Endothelial cell of umbilical vein (primary cell): ENCODE results near the gene DNAJC25. TPM values are rescaled to one million over a fixed set of nuclear protein-coding genes. Genes with fewer than 3 reads are reported as not detected.
"Not testable (repeated sequence)": the region's sequence is repeated elsewhere in the genome, so short reads cannot be mapped to it uniquely, and the experiment has no call there.

ENCODE experiments used
- BruUV-seq: library from RNA; stranded (reverse); fragments of 400-500 nt; replicated peaks from 2 replicates; lab custom pipeline; 2021; lab: Mats Ljungman, UMichigan
- CTCF ChIA-PET: fragments of 300-600, 350-600 bp; sonication (Branson Sonifier 250); formaldehyde crosslinking; loops from one replicate; lab custom pipeline; 2021; ENCODE audit warnings: antibody characterized with exemption, inconsistent platforms; lab: Charles Lee
- POLR2A ChIA-PET: fragments of 300-600, 350-600 bp; sonication (Branson Sonifier 250); formaldehyde crosslinking; loops from one replicate; lab custom pipeline; 2021; ENCODE audit warnings: antibody characterized with exemption, inconsistent platforms; lab: Charles Lee
- DNase-seq: peaks from one replicate; pipeline ENCODE4 v3.0.0-alpha.2; 2011; ENCODE audit warnings: low read depth, low spot score
- FAIRE-seq: peaks from 2 replicates; lab custom pipeline; 2011; peaks lifted over from hg19 to GRCh38; lab: Jason Lieb, UNC
- H2AFZ ChIP-seq: 2 replicates; pipeline ENCODE4 v1.6.0; 2012; ENCODE audit warnings: low read depth, low read length, control low read depth, inconsistent platforms
- H3K27ac ChIP-seq: 2 replicates; pipeline ENCODE4 v1.5.1; 2011; ENCODE audit warnings: low read depth, mild to moderate bottlenecking, control low read depth, low read length, moderate library complexity; ENCODE audit not compliant: insufficient read depth
- H3K27me3 ChIP-seq, 2 experiments: 2 replicates each; pipeline versions ENCODE4 v1.6.0 to v1.6.1; 2011; ENCODE audit warnings: low read length in 2 of 2, mixed read lengths in 1 of 2; ENCODE audit not compliant: control insufficient read depth in 2 of 2, insufficient read depth in 2 of 2
- H3K36me3 ChIP-seq, 2 experiments: 2 replicates in 1 of 2; 3 replicates in 1 of 2; pipeline ENCODE4 v1.5.1; 2011; ENCODE audit warnings: low read length in 2 of 2, mild to moderate bottlenecking in 1 of 2, moderate library complexity in 1 of 2; ENCODE audit not compliant: control insufficient read depth in 2 of 2, insufficient read depth in 2 of 2; ENCODE audit errors: extremely low read depth in 1 of 2
- H3K4me1 ChIP-seq: 3 replicates; pipeline ENCODE4 v1.5.1; 2011; ENCODE audit warnings: mild to moderate bottlenecking, low read length; ENCODE audit not compliant: control insufficient read depth, insufficient read depth; ENCODE audit errors: extremely low read depth
- H3K4me2 ChIP-seq: 2 replicates; pipeline ENCODE4 v1.6.1; 2011; ENCODE audit warnings: low read length, control low read depth, mixed read lengths; ENCODE audit not compliant: insufficient read depth
- H3K4me3 ChIP-seq, 3 experiments: fragments of 200-600 bp in 1 of 3; sonication (generic), shearing (Covaris generic) in 1 of 3; replicated peaks in 1 of 3; 2 replicates each; pipeline ENCODE4 v1.5.1; 2011 to 2016; ENCODE audit warnings: control low read depth in 3 of 3, low read length in 3 of 3, mild to moderate bottlenecking in 2 of 3, inconsistent platforms in 1 of 3, low read depth in 1 of 3, moderate library complexity in 1 of 3; ENCODE audit not compliant: insufficient read depth in 1 of 3
- H3K79me2 ChIP-seq: 2 replicates; pipeline ENCODE4 v1.6.0; 2012; ENCODE audit warnings: low read length, inconsistent platforms; ENCODE audit not compliant: control insufficient read depth, insufficient read depth
- H3K9ac ChIP-seq: replicated peaks from 2 replicates; pipeline ENCODE3; 2011; ENCODE audit warnings: low read length, control low read depth; ENCODE audit not compliant: insufficient read depth; ENCODE audit errors: extremely low read depth
- H3K9me1 ChIP-seq: replicated peaks from 3 replicates; pipeline ENCODE4 v1.6.0; 2011; ENCODE audit warnings: mild to moderate bottlenecking, low read length; ENCODE audit not compliant: control insufficient read depth, insufficient read depth; ENCODE audit errors: extremely low read depth
- H3K9me3 ChIP-seq: replicated peaks from 2 replicates; pipeline ENCODE4 v1.5.1; 2012; ENCODE audit warnings: low read length, inconsistent platforms; ENCODE audit not compliant: control insufficient read depth, insufficient read depth
- H4K20me1 ChIP-seq: replicated peaks from 2 replicates; pipeline ENCODE3; 2011; ENCODE audit warnings: mild to moderate bottlenecking, low read length; ENCODE audit not compliant: control insufficient read depth, insufficient read depth; ENCODE audit errors: extremely low read depth
- EZH2 ChIP-seq: IDR thresholded peaks from 2 replicates; pipeline ENCODE4 v1.6.1; 2012; ENCODE audit warnings: borderline replicate concordance, low read depth, mild to moderate bottlenecking, moderate library complexity, low read length, inconsistent platforms; ENCODE audit not compliant: severe bottlenecking
- MYC ChIP-seq: IDR thresholded peaks from one replicate; pipeline ENCODE4 v1.6.1; 2011; ENCODE audit warnings: mild to moderate bottlenecking, low read depth, low read length
- POLR2AphosphoS5 ChIP-seq: IDR thresholded peaks from 2 replicates; pipeline ENCODE4 v1.6.1; 2012; ENCODE audit warnings: low read depth, mild to moderate bottlenecking, control low read depth, low read length, moderate library complexity; ENCODE audit not compliant: insufficient read depth
- dilution Hi-C: fragments of 300-500 bp; cut with MboI; formaldehyde crosslinking; loops from one replicate; pipeline ENCODE4 v1.15.0; 2019; ENCODE audit warnings: low sequenced_read_pairs; ENCODE audit not compliant: extremely low pct_ligation_motif_present
- intact Hi-C: fragments of 100-400 bp; cut with micrococcal nuclease; formaldehyde crosslinking; loops from one replicate; pipeline ENCODE4 v1.10.0; 2022
- polyA plus RNA-seq, 4 experiments: library from polyadenylated mRNA; depleted of rRNA in 3 of 4; stranded (reverse) in 3 of 4; unstranded in 1 of 4; fragments of >200 nt; gene quantifications; 2 replicates each; pipeline versions ENCODE4 v1.2.1 to v1.2.3, GENCODE V29; 2011 to 2012; ENCODE audit warnings: missing spikeins in 1 of 4
- total RNA-seq: library from RNA; stranded (reverse); gene quantifications from 2 replicates; pipeline ENCODE4 v1.2.3, GENCODE V29; 2021
- TF ChIP-seq, protein P1 (sequence below): IDR thresholded peaks from 2 replicates; pipeline ENCODE4 v1.6.1; 2011; ENCODE audit not compliant: insufficient read depth, insufficient read length
- TF ChIP-seq, protein P2 (sequence below), 2 donors: IDR thresholded peaks; 1 replicate in 1 of 2; 2 replicates in 1 of 2; pipeline ENCODE4 v1.5.1; 2011; ENCODE audit warnings: low read length in 2 of 2, mild to moderate bottlenecking in 2 of 2, moderate library complexity in 2 of 2, control low read depth in 1 of 2, inconsistent platforms in 1 of 2, low read depth in 1 of 2; ENCODE audit not compliant: insufficient read depth in 1 of 2; ENCODE audit errors: extremely low read depth in 1 of 2

The DNAJC25 gene
- total and polyA plus RNA-seq, 2 donors (not counting 3 experiments of a cell fraction or from before 2014, with no cell fraction given), result 1.7 to 5.5 TPM

DNA sequence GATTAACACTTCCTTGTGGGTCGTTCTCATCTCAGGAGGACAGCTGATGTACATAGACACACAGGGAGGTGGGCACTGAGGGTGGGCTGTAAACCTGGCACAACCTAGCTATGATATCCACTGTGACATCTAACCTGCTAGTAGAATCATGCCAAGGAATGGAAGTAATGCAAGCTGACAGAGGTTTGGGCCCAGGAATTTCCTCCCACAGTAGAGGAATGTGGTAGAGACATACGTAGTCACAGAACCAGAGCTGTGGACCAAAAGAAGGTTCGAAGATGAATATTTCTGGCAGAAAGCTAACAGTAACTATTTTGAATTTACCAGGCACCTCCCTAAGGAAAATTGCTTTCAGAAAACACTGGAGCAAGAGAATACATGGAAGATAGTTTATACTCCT is 15.2 kb upstream of the DNAJC25 start:
- H3K36me3 ChIP-seq, result no peaks in the 10 kb centered on the region
- BruUV-seq, result no TSS peak
- H3K4me1 ChIP-seq, result peaks cover 4% of the 10 kb centered on the region
- dilution Hi-C loops, result no loop called here
- H4K20me1 ChIP-seq, result no peaks in the 10 kb centered on the region
- intact Hi-C loops, result no loop called here
- no peak overlapping the region for H3K27ac ChIP-seq
- no peak overlapping the region for H2AFZ ChIP-seq
- TF ChIP-seq EZH2 (no peak), POLR2AphosphoS5 (no peak), MYC (no peak)
- TF ChIP-seq, protein P1, sequence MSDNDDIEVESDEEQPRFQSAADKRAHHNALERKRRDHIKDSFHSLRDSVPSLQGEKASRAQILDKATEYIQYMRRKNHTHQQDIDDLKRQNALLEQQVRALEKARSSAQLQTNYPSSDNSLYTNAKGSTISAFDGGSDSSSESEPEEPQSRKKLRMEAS, result no peak
- TF ChIP-seq, protein P2, sequence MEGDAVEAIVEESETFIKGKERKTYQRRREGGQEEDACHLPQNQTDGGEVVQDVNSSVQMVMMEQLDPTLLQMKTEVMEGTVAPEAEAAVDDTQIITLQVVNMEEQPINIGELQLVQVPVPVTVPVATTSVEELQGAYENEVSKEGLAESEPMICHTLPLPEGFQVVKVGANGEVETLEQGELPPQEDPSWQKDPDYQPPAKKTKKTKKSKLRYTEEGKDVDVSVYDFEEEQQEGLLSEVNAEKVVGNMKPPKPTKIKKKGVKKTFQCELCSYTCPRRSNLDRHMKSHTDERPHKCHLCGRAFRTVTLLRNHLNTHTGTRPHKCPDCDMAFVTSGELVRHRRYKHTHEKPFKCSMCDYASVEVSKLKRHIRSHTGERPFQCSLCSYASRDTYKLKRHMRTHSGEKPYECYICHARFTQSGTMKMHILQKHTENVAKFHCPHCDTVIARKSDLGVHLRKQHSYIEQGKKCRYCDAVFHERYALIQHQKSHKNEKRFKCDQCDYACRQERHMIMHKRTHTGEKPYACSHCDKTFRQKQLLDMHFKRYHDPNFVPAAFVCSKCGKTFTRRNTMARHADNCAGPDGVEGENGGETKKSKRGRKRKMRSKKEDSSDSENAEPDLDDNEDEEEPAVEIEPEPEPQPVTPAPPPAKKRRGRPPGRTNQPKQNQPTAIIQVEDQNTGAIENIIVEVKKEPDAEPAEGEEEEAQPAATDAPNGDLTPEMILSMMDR (IDR thresholded peaks at IDR 0.05; ENCODE audit: extremely low read depth in 1 of 2, insufficient read depth in 1 of 2, low read depth in 1 of 2, low read length in 2 of 2), result no peak
- H3K79me2 ChIP-seq, result no peaks in the 10 kb centered on the region
- peaks cover 5 to 7% of the 10 kb centered on the region in 2 experiments for H3K27me3 ChIP-seq
- H3K9me1 ChIP-seq, result no peaks in the 10 kb centered on the region
- no peak overlapping the region for H3K4me3 ChIP-seq
- FAIRE-seq (no peak), DNase-seq (no peak)
- ChIA-PET CTCF (interaction anchor here (0.8 to 1.3 kb wide), 6 partner anchors 9 to 72 kb away, joined by 3 to 9 read pairs (median 3); no protein-coding TSS in a partner anchor), POLR2A (interaction anchor here (0.6 kb wide), 1 partner anchor 674 kb away, joined by 4 read pairs; no protein-coding TSS in a partner anchor)
- H3K9me3 ChIP-seq, result no peaks in the 10 kb centered on the region
- no peak overlapping the region for H3K4me2 ChIP-seq
- no peak overlapping the region for H3K9ac ChIP-seq

DNA sequence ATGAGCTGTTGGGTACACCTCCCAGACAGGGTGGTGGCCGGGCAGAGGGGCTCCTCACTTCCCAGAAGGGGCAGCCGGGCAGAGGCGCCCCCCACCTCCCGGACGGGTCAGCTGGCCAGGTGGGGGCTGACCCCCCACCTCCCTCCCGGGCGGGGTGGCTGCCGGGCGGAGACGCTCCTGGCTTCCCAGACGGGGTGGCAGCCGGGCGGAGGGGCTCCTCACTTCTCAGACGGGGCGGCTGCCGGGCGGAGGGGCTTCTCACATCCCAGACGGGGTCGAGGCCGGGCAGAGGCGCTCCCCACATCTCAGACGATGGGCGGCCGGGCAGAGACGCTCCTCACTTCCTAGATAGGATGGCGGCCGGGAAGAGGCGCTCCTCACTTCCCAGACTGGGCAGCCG is 13.8 kb upstream of the DNAJC25 start:
- H3K27me3 ChIP-seq, POLR2A ChIA-PET, H3K4me3 ChIP-seq, DNase-seq, H3K9me1 ChIP-seq, H3K9me3 ChIP-seq, H3K4me1 ChIP-seq, BruUV-seq, intact Hi-C loops, H3K79me2 ChIP-seq, FAIRE-seq, H3K9ac ChIP-seq, H3K36me3 ChIP-seq, dilution Hi-C loops, H2AFZ ChIP-seq, H3K27ac ChIP-seq, H3K4me2 ChIP-seq, H4K20me1 ChIP-seq, CTCF ChIA-PET: not testable (repeated sequence)
